Hematopoietic multipotent progenitor cell treated with erythropoietin and hydrocortisone succinate and interleukin-3 and kit ligand, for 6 days (in vitro differentiated cells): ENCODE data around the gene SP100.
"Not testable (repeated sequence)": the region's sequence is repeated elsewhere in the genome, so short reads cannot be mapped to it uniquely, and the experiment has no call there.

Source experiments
- DNase-seq: peaks from one replicate; pipeline ENCODE4 v3.0.0-alpha.2; 2015

The SP100 gene

GRCh38 chr2:230422149-230422548 is 6.1 kb downstream of the SP100 start:
- DNase-seq, result no peak

DNA sequence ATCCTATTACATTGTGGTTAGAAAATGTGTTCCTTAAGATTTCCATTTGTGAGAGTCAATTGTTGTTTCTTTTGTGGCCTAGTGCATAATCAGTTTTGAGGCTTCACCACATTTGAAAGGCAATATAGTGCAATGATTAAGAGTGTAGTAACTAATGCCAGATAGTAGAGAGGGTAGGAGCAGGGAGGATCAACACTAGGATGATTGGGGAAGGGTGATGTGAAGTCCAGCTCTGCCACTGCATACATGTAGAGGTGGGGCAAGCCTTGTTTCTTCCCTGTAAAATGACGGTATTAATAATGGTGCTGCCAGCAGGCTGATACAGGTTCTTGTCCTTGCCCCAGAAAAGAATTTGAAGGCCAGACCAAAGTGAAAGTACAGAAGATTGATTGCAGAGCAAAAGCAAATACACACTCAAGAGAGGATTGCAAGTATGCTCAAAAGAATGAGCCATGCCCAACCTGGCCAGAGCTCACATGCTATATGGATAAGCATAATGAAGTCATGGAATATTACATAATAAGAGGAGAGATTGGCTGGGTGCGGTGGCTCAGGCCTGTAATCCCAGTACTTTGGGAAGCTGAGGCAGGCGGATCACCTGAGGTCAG is 8.0 kb downstream of the SP100 start:
- DNase-seq, result no peak

GRCh38 chr2:230425377-230425776 is 9.4 kb downstream of the SP100 start:
- no peak for DNase-seq

DNA sequence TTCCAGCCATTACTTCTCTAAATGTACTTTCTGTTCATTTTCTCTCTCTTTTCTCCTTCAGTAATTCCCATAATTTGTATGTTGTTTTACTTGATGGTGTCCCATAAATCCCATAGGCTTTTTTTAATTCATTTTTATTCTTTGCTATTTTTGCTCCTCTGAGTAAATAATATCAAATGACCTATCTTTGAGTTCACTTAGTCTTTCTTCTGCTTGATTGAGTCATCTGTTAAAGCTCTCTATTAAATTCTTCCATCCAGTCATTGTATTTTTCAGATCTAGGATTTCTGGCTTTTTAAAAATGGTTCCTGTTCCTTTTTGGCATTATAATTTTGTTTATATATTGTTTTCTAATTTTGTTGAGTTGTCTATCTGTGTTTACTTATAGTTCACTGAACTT is 13.5 kb downstream of the SP100 start:
- no peak for DNase-seq

DNA sequence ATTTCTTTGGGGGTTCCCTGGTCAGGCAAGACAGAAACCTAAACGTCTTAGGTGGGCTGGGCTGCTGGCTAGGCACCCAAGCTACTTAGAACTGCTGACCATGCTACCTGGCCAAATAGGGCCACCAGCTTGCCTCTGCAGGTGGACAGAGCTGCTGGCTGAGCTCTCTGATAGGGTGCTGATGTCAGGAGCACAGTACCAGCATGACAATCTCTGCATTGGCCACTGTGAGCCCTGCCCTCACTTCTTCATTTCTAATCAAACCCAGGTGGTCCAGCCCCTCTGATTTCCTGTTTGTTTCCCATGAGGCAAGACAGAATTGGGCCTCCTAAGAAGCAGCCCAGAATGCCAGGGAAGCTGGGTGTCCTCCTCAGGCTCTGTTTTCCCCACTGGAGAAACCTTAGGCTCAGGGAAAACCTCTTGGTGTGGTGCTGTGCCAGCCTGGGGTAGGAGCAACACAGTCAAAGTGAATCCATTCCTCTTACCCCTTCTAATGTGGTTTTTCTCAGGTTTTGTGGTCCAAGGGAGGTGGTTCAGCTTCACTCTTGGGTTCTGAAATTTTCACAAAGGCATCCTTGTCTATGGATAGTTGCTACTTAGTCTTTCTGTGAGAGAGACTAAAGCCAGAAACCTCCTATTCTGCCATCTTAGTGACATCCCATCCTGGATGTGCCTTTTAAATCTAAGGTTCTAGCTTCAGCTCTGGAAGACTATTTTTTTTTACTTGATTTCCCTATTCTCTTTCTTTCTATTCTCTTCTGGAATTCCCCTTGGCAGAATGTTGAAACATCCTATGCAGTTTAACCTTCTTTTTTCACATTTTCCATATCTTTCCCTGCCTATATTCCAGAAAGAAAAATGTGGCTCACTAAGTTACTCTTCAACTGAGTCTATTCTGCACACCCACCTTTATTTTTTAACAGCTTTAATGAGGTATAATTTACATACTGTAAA is 15.2 kb downstream of the SP100 start:
- no peak for DNase-seq

- no peak for DNase-seq
Observed at GRCh38 chr2:230434677-230435324, 18.8 kb downstream of the SP100 start.

GRCh38 chr2:230435431-230435830 is 19.4 kb downstream of the SP100 start:
- no peak for DNase-seq

DNA sequence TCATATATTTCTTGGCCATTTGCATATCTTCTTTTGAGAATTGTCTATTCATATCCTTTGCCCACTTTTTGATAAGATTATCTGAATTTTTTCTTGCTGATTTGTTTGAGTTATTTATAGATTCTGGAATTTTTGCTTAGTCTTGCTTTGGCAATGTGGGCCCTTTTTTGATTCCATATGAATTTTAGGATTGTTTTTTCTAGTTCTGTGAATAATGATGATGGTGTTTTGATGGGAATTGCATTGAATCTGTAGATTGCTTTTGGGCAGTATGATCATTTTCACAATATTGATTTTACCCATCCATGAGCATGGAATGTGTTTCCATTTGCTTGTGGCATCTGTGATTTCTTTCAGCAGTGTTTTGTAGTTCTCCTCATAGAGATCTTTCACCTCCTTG is 23.1 kb downstream of the SP100 start:
- DNase-seq, result not testable (repeated sequence)

GRCh38 chr2:230439590-230439989 is 23.6 kb downstream of the SP100 start:
- peak; percentile 74 for DNase-seq

- peak; percentile 76 for DNase-seq
Observed at GRCh38 chr2:230441227-230441897, 25.4 kb downstream of the SP100 start.

DNA sequence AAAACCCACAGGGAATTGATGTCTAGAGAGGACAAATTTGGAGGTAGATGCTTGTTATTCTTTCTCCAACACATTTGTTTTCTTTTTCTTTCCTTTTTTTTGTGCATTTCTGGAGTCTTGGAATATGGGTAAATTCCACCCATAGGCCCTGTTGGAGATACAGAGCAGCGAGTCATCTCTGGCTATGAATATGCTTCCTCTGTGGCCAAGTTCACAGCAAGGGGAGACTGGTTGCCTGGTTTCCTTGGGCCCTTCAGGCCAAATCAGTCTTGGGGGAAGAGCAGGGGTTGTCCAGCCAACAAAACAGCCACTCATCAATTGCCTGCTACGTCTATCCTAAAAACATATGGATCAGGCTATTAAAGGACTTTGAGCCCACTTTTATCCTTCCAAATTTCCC is 27.5 kb downstream of the SP100 start:
- no peak for DNase-seq

DNA sequence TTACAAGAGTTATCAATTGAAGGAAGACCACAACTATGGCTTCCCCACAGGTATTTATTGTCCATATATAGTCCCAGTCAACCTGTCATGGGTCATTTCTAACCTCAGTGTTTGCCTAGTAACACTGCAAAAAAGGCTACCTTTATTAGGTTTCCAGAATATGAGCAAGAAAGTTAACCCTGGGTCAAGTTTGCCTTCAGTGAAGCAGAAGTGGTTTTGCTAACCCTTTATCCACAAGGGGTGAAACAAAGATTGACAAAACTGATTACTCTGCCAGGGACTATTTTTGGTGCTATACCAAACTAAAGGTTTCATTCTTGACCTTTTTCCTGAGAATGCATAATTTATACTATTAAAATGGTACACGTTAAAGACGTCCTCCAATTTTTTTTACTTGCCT is 28.8 kb downstream of the SP100 start:
- DNase-seq, result peak; percentile 24

DNA sequence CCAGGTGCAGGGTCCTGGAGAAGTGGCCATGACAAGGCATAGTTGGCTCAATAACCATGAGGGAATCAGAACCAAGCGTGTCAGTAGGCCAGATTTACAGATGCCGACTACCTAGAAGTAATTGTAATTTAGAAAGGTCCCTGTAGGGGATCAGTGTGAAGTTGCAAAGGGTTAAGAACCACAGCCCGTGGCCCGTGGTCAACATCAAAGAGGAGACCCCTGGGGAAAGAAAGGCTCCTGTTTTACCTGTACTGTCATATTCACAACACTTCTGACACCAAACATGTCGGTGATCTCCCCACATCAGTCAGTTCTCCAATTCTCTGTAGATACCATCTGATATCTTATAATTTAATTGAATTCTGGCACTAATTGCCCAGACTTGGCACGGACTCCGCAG is 31.0 kb downstream of the SP100 start:
- DNase-seq, result no peak

DNA sequence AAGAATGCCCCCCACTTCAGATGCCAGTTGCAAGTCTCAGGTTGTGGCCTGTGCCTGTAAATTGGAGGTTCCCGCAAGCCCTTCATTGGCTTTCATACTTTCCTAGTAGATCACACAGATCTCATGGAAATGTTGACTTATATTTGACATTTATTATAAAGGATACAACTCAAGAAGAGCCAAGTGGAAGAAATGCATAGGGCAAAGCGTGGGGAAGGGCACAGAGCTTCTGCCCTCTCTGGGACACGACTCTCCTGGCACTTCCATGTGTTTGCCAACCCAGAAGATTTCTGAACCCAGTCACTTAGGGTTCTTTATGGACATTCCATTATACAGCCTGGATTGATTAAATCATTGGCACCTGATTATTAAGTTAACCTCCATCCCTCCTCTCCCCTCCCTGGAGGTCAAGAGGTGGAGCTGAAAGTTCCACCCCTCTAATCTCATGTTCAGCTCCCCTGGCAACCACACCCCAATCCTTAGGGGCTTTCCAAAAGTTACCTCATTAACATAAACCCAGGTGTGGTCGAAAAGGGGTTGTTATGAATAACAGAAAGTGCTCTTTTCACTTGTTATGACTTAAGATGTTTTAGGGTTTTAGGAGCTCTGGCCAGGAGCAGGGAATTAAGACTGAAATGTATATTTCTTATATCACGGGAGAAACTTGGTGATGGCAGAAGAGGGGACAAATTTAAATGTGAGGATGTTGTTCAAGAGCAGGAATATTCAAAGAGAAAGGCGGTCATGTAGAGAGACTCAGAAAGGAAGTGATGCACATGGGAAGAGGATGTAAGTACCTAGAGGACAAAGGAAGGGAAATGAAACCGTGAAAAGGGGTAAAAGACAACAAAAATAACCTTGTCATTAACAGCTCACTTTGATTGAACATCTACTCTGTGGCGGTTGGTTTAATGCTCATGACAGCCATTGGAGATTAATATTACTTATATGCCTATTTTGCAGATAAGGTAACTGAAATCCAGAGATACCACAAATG is 31.8 kb downstream of the SP100 start:
- DNase-seq, result no peak

GRCh38 chr2:230449901-230450467 is 34.0 kb downstream of the SP100 start:
- no peak for DNase-seq

DNA sequence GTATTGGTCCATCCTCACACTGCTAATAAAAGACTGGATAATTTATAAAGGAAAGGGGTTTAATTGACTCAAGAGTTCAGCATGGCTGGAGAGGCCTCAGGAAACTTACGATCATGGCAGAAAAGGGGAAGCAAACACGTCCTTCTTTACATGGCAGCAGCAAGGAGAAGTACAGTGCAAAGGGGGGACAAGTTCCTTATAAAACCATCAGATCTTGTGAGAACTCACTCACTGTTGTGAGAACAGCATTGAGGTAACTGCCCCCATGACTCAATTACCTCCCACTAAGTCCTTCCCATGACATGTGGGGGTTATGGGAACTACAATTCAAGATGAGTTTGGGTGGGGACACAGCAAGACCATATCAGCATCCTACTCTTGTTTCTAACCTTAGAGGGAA is 37.0 kb downstream of the SP100 start:
- no peak for DNase-seq

- no peak for DNase-seq
Observed at GRCh38 chr2:230455005-230455684, 39.1 kb downstream of the SP100 start.

DNA sequence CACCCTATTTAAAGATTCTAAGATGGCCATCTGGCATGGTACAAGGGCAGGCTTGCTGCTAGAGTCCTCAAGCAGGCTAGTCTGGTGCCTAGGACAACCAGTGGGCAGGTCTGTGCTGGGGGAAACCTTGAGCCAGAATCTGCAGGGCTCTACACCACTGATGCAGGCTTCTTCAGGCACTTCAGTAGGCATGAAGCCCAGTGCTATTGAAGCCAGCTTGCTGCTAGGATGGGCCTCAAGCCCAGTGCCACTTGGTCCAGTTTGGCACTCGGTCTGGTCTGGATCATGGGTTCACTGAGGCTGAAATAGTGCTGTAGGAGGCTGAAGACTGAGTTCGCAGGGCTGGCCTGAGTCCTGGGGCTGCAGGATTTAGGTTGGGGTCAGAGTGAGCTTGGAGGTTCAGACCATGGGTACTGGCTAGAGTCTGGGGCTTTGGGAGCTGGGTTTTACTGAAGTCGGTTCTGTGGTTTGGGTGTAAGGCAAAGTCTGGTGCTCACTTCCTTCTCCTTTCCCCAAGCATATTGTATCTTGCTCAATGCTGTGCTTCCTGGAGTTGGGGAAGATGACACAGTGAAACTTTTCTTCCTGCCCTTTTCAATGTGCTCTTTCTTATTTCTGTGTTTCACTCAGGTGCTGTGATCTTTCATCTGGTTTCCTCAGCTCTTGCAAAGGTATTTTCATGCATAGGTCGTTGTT is 41.2 kb downstream of the SP100 start:
- peak; percentile 69 for DNase-seq

DNA sequence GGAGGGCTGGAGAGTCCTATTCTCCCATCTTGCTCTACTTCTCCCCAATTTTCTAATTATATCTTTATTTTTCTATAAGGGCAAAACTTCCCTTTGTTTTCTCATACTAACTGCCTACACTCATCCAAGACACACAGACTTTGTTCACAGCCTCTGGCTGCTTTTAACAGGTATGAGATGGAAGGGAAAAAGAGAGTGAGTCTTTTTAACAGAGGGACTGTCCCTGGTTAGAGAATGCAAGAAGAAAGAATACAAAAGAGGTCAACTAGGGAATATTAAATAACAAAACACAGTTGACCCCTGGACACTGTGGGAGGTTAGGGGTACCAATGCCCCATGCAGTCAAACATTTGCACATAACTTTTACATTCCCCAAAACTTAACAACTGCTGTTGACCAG is 41.8 kb downstream of the SP100 start:
- no peak for DNase-seq

- peak; percentile 59 for DNase-seq
Observed at GRCh38 chr2:230459216-230459615, 43.2 kb downstream of the SP100 start.
